Trophoblast cell (in vitro differentiated cells and primary cell): Measurements from ENCODE around the gene FGR.
A peak's percentile ranks its signal among the peaks of the same experiment; 100 is the strongest.

Experiments
- DNase-seq, 2 donors: peaks; one replicate each; pipeline ENCODE4 v3.0.0-alpha.2; 2016
- H2AFZ ChIP-seq: 2 replicates; pipeline ENCODE4 v1.6.1; 2013; ENCODE audit warnings: low read length, moderate library complexity, mild to moderate bottlenecking; ENCODE audit not compliant: insufficient read depth, poor library complexity
- H2AK5ac ChIP-seq: 2 replicates; pipeline ENCODE4 v1.6.1; 2013; ENCODE audit warnings: mild to moderate bottlenecking, low read length
- H2BK120ac ChIP-seq: 2 replicates; pipeline ENCODE4 v1.6.1; 2013; ENCODE audit warnings: low read length, mild to moderate bottlenecking, moderate library complexity; ENCODE audit not compliant: insufficient read depth, poor library complexity
- H2BK12ac ChIP-seq: 2 replicates; pipeline ENCODE4 v1.6.1; 2013; ENCODE audit warnings: mild to moderate bottlenecking, low read length, moderate library complexity
- H2BK5ac ChIP-seq: 2 replicates; pipeline ENCODE4 v1.6.1; 2013; ENCODE audit warnings: low read length, low read depth, moderate library complexity, mild to moderate bottlenecking; ENCODE audit not compliant: poor library complexity
- H3K14ac ChIP-seq: 2 replicates; pipeline ENCODE4 v1.6.1; 2013; ENCODE audit warnings: mild to moderate bottlenecking, low read length
- H3K18ac ChIP-seq: 2 replicates; pipeline ENCODE4 v1.6.1; 2013; ENCODE audit warnings: mild to moderate bottlenecking, low read length
- H3K23ac ChIP-seq: 2 replicates; pipeline ENCODE4 v1.6.1; 2013; ENCODE audit warnings: low read length
- H3K27ac ChIP-seq: 2 replicates; pipeline ENCODE4 v1.5.1; 2013; ENCODE audit warnings: low read depth, mild to moderate bottlenecking, inconsistent platforms, low read length, moderate library complexity
- H3K27me3 ChIP-seq: 2 replicates; pipeline ENCODE4 v1.6.1; 2013; ENCODE audit warnings: inconsistent platforms, mild to moderate bottlenecking, low read length, moderate library complexity; ENCODE audit not compliant: insufficient read depth
- H3K36me3 ChIP-seq, 2 experiments: 1 replicate in 1 of 2; 2 replicates in 1 of 2; pipeline ENCODE4 v1.6.1; 2013; ENCODE audit warnings: low read length in 2 of 2, mild to moderate bottlenecking in 2 of 2, moderate library complexity in 1 of 2; ENCODE audit not compliant: insufficient read depth in 2 of 2, control insufficient read depth in 1 of 2
- H3K4ac ChIP-seq: 2 replicates; pipeline ENCODE4 v1.6.1; 2013; ENCODE audit warnings: low read depth, mild to moderate bottlenecking, low read length, moderate library complexity
- H3K4me1 ChIP-seq, 2 experiments: 1 replicate in 1 of 2; 2 replicates in 1 of 2; pipeline ENCODE4 v1.6.1; 2013; ENCODE audit warnings: low read length in 2 of 2, mild to moderate bottlenecking in 2 of 2, moderate library complexity in 1 of 2; ENCODE audit not compliant: insufficient read depth in 2 of 2, control insufficient read depth in 1 of 2
- H3K4me2 ChIP-seq: 2 replicates; pipeline ENCODE4 v1.6.1; 2013; ENCODE audit warnings: inconsistent platforms, mild to moderate bottlenecking, low read length, moderate library complexity
- H3K4me3 ChIP-seq: 2 replicates; pipeline ENCODE4 v1.5.1; 2013; ENCODE audit warnings: mild to moderate bottlenecking, low read depth, low read length, inconsistent platforms
- H3K79me1 ChIP-seq: one replicate; pipeline ENCODE4 v1.6.1; 2013; ENCODE audit warnings: low read length
- H3K79me2 ChIP-seq: 2 replicates; pipeline ENCODE4 v1.6.1; 2013; ENCODE audit warnings: low read length, mild to moderate bottlenecking; ENCODE audit not compliant: control insufficient read depth, insufficient read depth, poor library complexity
- H3K9ac ChIP-seq: 2 replicates; pipeline ENCODE4 v1.6.1; 2013; ENCODE audit warnings: mild to moderate bottlenecking, low read length
- H3K9me3 ChIP-seq: 2 replicates; pipeline ENCODE4 v1.6.1; 2013; ENCODE audit warnings: low read depth, mild to moderate bottlenecking, control low read depth, inconsistent platforms, low read length; ENCODE audit not compliant: insufficient read depth
- H4K12ac ChIP-seq: 2 replicates; pipeline ENCODE4 v1.6.1; 2013; ENCODE audit warnings: low read depth, mild to moderate bottlenecking, low read length, moderate library complexity
- H4K8ac ChIP-seq: 2 replicates; pipeline ENCODE4 v1.6.1; 2013; ENCODE audit warnings: low read depth, mild to moderate bottlenecking, low read length, moderate library complexity
- H4K91ac ChIP-seq: one replicate; pipeline ENCODE4 v1.6.1; 2013; ENCODE audit warnings: low read depth, mild to moderate bottlenecking, low read length, moderate library complexity
- WGBS: extraction: QIAGEN DNeasy Blood & Tissue Kit; methylation state at CpG from one replicate; pipeline ENCODE4 v1.1.7; 2013; ENCODE audit warnings: missing lambda C conversion rate; ENCODE audit not compliant: insufficient read length, insufficient coverage; ENCODE audit errors: extremely low coverage; 5-methylcytosine and 5-hydroxymethylcytosine counted together

The FGR gene

DNA sequence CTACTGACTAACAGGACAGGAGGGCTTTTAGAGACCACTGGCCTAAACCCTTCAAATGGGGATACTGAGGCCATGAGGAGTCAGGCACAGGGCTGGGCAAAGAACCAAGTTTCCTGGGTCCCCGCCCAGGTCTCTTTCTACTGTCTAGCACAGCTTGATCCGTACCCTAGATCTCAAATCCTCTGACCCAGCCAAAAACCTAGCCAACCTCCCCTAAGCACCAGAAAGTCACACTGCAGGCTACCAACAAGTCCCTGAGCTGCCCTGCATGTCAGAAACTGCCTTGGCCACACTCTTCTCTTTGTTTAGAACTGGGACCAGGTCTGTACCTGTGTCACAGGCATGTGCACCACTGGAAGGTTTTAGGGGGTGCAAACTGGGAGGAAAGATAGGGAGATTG is 64.6 kb downstream of the FGR start:
- H3K27me3 ChIP-seq = no peaks in the 10 kb centered on the region
- no peak for DNase-seq
- H3K4ac ChIP-seq = peak overlapping the region; percentile 91
- peaks cover 47% of the 10 kb centered on the region for H3K79me2 ChIP-seq
- peak overlapping the region; percentile 93 for H3K14ac ChIP-seq
- H3K9me3 ChIP-seq = no peaks in the 10 kb centered on the region
- peak overlapping the region; percentile 99 for H3K27ac ChIP-seq
- H3K18ac ChIP-seq = peak overlapping the region; percentile 93
- peak overlapping the region; percentile 72 for H2AFZ ChIP-seq
- peak overlapping the region; percentile 100 for H4K91ac ChIP-seq
- H4K12ac ChIP-seq = peak overlapping the region; percentile 73
- WGBS = no CpG with 5 or more reads among the region's 2 CpGs
- peak overlapping the region; percentile 69 for H3K9ac ChIP-seq
- H2BK5ac ChIP-seq = peak overlapping the region; percentile 99
- H3K4me3 ChIP-seq = no peak overlapping the region
- H4K8ac ChIP-seq = peak overlapping the region; percentile 89
- peaks cover 91% of the 10 kb centered on the region for H3K79me1 ChIP-seq
- peak overlapping the region; percentile 52 for H3K23ac ChIP-seq
- peak overlapping the region; percentile 99 for H2BK120ac ChIP-seq
- H3K36me3 ChIP-seq = peaks cover 5 to 10% of the 10 kb centered on the region in 2 experiments
- H3K4me1 ChIP-seq = peaks cover 81 to 87% of the 10 kb centered on the region in 2 experiments
- H2BK12ac ChIP-seq = peak overlapping the region; percentile 95
- H3K4me2 ChIP-seq = peak overlapping the region; percentile 74
- H2AK5ac ChIP-seq = peak overlapping the region; percentile 90

GRCh38 chr1:27569506-27570291 is 65.3 kb downstream of the FGR start:
- Histone ChIP-seq H3K79me2 (peaks cover 49% of the 10 kb centered on the region), H3K4ac (peak overlapping the region; percentile 91), H3K4me1 (peaks cover 83 to 91% of the 10 kb centered on the region in 2 experiments), H2BK5ac (peak overlapping the region; percentile 99), H4K91ac (peak overlapping the region; percentile 100), H3K27ac (peak overlapping the region; percentile 99), H2AK5ac (peak overlapping the region; percentile 90), H3K36me3 (peaks cover 5 to 10% of the 10 kb centered on the region in 2 experiments), H3K14ac (peak overlapping the region; percentile 93), H3K4me3 (no peak overlapping the region), H3K9ac (no peak overlapping the region), H3K9me3 (no peaks in the 10 kb centered on the region), H3K4me2 (peak overlapping the region; percentile 74), H4K8ac (peak overlapping the region; percentile 89), H3K27me3 (no peaks in the 10 kb centered on the region), H2BK120ac (peak overlapping the region; percentile 99), H3K18ac (peak overlapping the region; percentile 93), H3K23ac (no peak overlapping the region), H3K79me1 (peaks cover 91% of the 10 kb centered on the region), H2BK12ac (peak overlapping the region; percentile 95), H2AFZ (peak overlapping the region; percentile 72), H4K12ac (no peak overlapping the region)
- no CpG with 5 or more reads among the region's 14 CpGs for WGBS
- peak in 1 of 2 donors; percentile 8 for DNase-seq

DNA sequence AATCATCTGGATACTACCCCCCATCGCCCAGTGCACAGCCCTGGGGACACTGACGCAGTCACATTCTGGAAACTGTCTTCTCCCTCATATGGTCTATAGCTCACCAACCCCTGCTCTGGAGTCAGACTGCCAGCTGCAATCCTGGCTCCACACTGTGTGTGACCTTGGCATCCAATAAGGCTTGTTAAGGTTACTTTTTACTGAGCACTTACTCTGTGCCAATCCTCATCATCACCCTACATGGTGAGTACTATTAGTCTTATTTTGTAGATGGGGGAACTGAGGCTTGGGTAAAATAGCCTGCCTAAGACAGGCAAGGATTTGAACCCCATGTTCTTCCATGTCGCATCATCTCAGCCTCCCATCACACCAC is 65.9 kb downstream of the FGR start:
- no peak overlapping the region for H3K9ac ChIP-seq
- peaks cover 83 to 91% of the 10 kb centered on the region in 2 experiments for H3K4me1 ChIP-seq
- no CpG with 5 or more reads among the region's 3 CpGs for WGBS
- H3K79me1 ChIP-seq = peaks cover 91% of the 10 kb centered on the region
- H3K27me3 ChIP-seq = no peaks in the 10 kb centered on the region
- peak in 1 of 2 donors; percentile 13 for DNase-seq
- H2BK120ac ChIP-seq = peak overlapping the region; percentile 99
- H4K91ac ChIP-seq = peak overlapping the region; percentile 100
- H3K4me2 ChIP-seq = peak overlapping the region; percentile 56
- H3K23ac ChIP-seq = no peak overlapping the region
- peak overlapping the region; percentile 99 for H2BK5ac ChIP-seq
- peaks cover 5 to 10% of the 10 kb centered on the region in 2 experiments for H3K36me3 ChIP-seq
- H4K12ac ChIP-seq = no peak overlapping the region
- peak overlapping the region; percentile 68 for H2BK12ac ChIP-seq
- H2AFZ ChIP-seq = no peak overlapping the region
- peak overlapping the region; percentile 87 for H3K18ac ChIP-seq
- H4K8ac ChIP-seq = peak overlapping the region; percentile 44
- peak overlapping the region; percentile 93 for H3K14ac ChIP-seq
- H3K4me3 ChIP-seq = no peak overlapping the region
- peak overlapping the region; percentile 99 for H3K27ac ChIP-seq
- H3K4ac ChIP-seq = peak overlapping the region; percentile 50
- peak overlapping the region; percentile 21 for H2AK5ac ChIP-seq
- H3K79me2 ChIP-seq = peaks cover 51% of the 10 kb centered on the region
- no peaks in the 10 kb centered on the region for H3K9me3 ChIP-seq

DNA sequence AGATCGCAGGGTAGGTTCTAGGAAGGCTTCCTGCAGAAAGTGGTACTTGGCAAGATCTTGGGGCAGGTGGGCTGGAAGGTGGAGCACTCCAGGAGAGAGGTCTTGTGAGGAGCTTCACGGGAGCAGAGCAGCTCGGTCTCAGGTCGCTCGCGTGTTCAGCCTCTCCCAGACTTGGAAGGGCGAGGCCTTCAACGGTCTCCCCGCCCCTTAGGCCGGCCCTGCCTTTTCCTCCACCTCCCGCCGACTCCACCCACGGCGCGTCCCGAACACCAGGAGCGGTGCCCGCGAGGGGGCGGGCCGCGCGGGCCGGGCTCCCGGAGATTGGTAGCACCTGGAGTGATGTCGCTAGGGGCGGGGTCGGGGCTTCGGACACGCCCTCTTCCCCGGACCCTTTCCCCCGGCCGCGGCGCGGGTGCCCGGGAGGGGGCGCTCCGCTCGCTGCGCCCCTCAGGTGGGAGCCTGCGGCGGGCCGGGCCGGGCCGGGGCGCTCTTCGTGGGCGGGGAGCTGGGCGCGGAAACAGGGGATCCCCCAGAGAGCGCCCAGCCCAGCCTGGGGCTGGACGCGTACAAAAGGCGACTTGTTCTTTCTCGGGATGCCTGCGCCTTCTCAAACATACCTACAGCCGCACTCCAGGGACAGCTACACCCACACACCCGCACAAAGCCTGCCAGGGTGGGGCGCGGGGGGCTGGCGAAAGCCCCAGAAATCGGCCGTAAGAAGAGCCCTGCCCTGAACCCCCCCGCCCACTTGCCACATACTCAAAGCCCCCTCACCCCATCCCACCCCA is 66.5 kb downstream of the FGR start:
- Histone ChIP-seq H2BK12ac (peak overlapping the region; percentile 54), H3K79me2 (peaks cover 49% of the 10 kb centered on the region), H3K4me2 (peak overlapping the region; percentile 56), H2AK5ac (peak overlapping the region; percentile 38), H3K9ac (peak overlapping the region; percentile 14), H3K18ac (peak overlapping the region; percentile 67), H3K27me3 (no peaks in the 10 kb centered on the region), H3K9me3 (no peaks in the 10 kb centered on the region), H4K12ac (peak overlapping the region; percentile 22), H3K27ac (peak overlapping the region; percentile 99), H2AFZ (no peak overlapping the region), H4K8ac (peak overlapping the region; percentile 60), H3K23ac (no peak overlapping the region), H3K4me3 (no peak overlapping the region), H3K4ac (peak overlapping the region; percentile 82), H2BK120ac (peak overlapping the region; percentile 73), H3K36me3 (peaks cover 5 to 10% of the 10 kb centered on the region in 2 experiments), H4K91ac (peak overlapping the region; percentile 100), H3K14ac (peak overlapping the region; percentile 69), H3K79me1 (peaks cover 91% of the 10 kb centered on the region), H2BK5ac (peak overlapping the region; percentile 99), H3K4me1 (peaks cover 83 to 91% of the 10 kb centered on the region in 2 experiments)
- DNase-seq = peak; percentile 93 to 96
- no CpG with 5 or more reads among the region's 65 CpGs for WGBS
